CD4-positive, CD25-positive, alpha-beta regulatory T cell (primary cell): ENCODE measurements around the gene TOPAZ1. TPM values are rescaled to one million over a fixed set of nuclear protein-coding genes. Genes with fewer than 3 reads are reported as not detected.

Experiments used
- ATAC-seq, 2 donors: fragments of 150-1000 bp; cut with Tn5 transposase; one replicate each; pipeline ENCODE4 v1.10.0; 2021; ENCODE audit warnings: low read depth in 2 of 2, moderate number of reproducible peaks in 2 of 2, moderate library complexity in 1 of 2
- DNase-seq, 3 donors: peaks; one replicate each; pipeline versions ENCODE4 v3.0.0 to v3.0.0-alpha.2; 2012 to 2022; ENCODE audit warnings: mixed read lengths in 1 of 3
- H3K27ac ChIP-seq: one replicate; pipeline ENCODE4 v1.7.0; 2013; ENCODE audit warnings: mild to moderate bottlenecking, low read length; ENCODE audit not compliant: insufficient read depth, poor library complexity, severe bottlenecking
- H3K27me3 ChIP-seq: one replicate; pipeline ENCODE4 v1.7.0; 2013; ENCODE audit warnings: low read length; ENCODE audit not compliant: control insufficient read depth, insufficient read depth
- H3K36me3 ChIP-seq: one replicate; pipeline ENCODE4 v1.7.0; 2013; ENCODE audit warnings: mild to moderate bottlenecking, low read length, moderate library complexity; ENCODE audit not compliant: control insufficient read depth, insufficient read depth
- H3K4me1 ChIP-seq: 2 replicates; pipeline ENCODE4 v1.7.0; 2013; ENCODE audit warnings: mild to moderate bottlenecking, low read length; ENCODE audit not compliant: insufficient read depth, control insufficient read depth, poor library complexity, severe bottlenecking
- H3K4me3 ChIP-seq: one replicate; pipeline ENCODE4 v1.7.0; 2013; ENCODE audit warnings: low read depth, mild to moderate bottlenecking, low read length, moderate library complexity
- H3K9me3 ChIP-seq, 2 experiments: 1 replicate in 1 of 2; 2 replicates in 1 of 2; pipeline ENCODE4 v1.7.0; 2013; ENCODE audit warnings: low read length in 2 of 2, mild to moderate bottlenecking in 1 of 2, moderate library complexity in 1 of 2; ENCODE audit not compliant: control insufficient read depth in 2 of 2
- H3K27ac Mint-ChIP-seq, 3 donors: one replicate each; pipeline ENCODE4 v1.8.0; 2020 to 2022; ENCODE audit warnings: mild to moderate bottlenecking in 3 of 3, mixed read lengths in 3 of 3, moderate library complexity in 2 of 3
- H3K27me3 Mint-ChIP-seq: one replicate; pipeline ENCODE4 v1.8.0; 2022; ENCODE audit warnings: mild to moderate bottlenecking, mixed read lengths
- H3K36me3 Mint-ChIP-seq: one replicate; pipeline ENCODE4 v1.8.0; 2020; ENCODE audit warnings: mixed read lengths
- H3K4me1 Mint-ChIP-seq, 4 donors: one replicate each; pipeline ENCODE4 v1.8.0; 2020 to 2022; ENCODE audit warnings: mixed read lengths in 4 of 4, mild to moderate bottlenecking in 1 of 4
- H3K4me3 Mint-ChIP-seq, 4 donors: one replicate each; pipeline ENCODE4 v1.8.0; 2020 to 2022; ENCODE audit warnings: mild to moderate bottlenecking in 4 of 4, mixed read lengths in 4 of 4, moderate library complexity in 3 of 4
- H3K9me3 Mint-ChIP-seq, 7 donors: one replicate each; pipeline ENCODE4 v1.8.0; 2020 to 2022; ENCODE audit warnings: mixed read lengths in 7 of 7, mild to moderate bottlenecking in 3 of 7, moderate library complexity in 2 of 7
- polyA plus RNA-seq, 4 donors: library from polyadenylated mRNA; unstranded; fragments of 300-500 nt; fragmentation: Illumina TruSeq; gene quantifications; one replicate each; pipeline ENCODE4 v1.2.3, GENCODE V29; 2021
- total RNA-seq: library from RNA; stranded (reverse); gene quantifications from one replicate; pipeline ENCODE4 v1.2.3, GENCODE V29; 2022

Gene TOPAZ1
- total and polyA plus RNA-seq, 5 donors from 2014 or later: not detected

DNA sequence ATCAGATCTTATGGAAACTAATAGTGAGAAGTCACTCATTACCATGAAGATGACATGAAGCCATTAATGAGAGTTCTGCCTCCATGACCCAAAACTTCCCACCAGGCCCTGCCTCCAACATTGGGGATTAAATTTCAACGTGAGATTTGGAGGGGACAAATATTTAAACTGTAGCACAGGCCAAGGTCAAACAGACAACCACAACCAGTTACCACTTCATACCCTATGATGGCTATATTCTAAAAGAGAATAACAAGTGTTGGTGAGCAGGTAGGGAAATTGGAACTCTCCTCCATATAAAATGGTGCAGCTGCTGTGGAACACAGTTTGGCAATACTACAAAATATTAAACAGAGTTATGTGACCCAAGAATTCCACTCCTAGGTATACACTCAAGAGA, 133.8 kb downstream of the TOPAZ1 start:
- no peak for ATAC-seq
- H3K9me3 Mint-ChIP-seq: peaks cover 0 to 10% (median 4%) of the 10 kb centered on the region in 7 donors
- no peaks in the 10 kb centered on the region for H3K9me3 ChIP-seq

More for the DNA sequence above, 133.8 kb downstream of the TOPAZ1 start:
- Mint-ChIP-seq H3K27me3 (no peaks in the 10 kb centered on the region), H3K4me3 (no peak overlapping the region), H3K27ac (no peak overlapping the region), H3K36me3 (peaks cover 15% of the 10 kb centered on the region), H3K4me1 (no peaks in the 10 kb centered on the region)
- no peaks in the 10 kb centered on the region for H3K4me1 ChIP-seq
- no peak overlapping the region for H3K27ac ChIP-seq
- no peaks in the 10 kb centered on the region for H3K27me3 ChIP-seq
- H3K36me3 ChIP-seq: peaks cover 3% of the 10 kb centered on the region
- DNase-seq: no peak
- H3K4me3 ChIP-seq: no peak overlapping the region

Other genes with a start within 250 kb of the TOPAZ1 start
- gene TCAIM, start 96.9 kb downstream of the TOPAZ1 start, total RNA-seq: 8.5 TPM
- gene TCAIM, start 96.9 kb downstream of the TOPAZ1 start, polyA plus RNA-seq: 10 to 100 TPM; 13.1 to 19.0 (median 18.0) TPM
- 14.5 TPM for gene ZNF445, start 235.8 kb downstream of the TOPAZ1 start, total RNA-seq
- 1 to 10 TPM in 3 of 4 donors, under 1 TPM in 1; 0.79 to 3.9 (median 3.3) TPM for gene ZNF445, start 235.8 kb downstream of the TOPAZ1 start, polyA plus RNA-seq